Large intestine (tissue), 3 donors: ENCODE measurements around the gene PRSS53. TPM values are rescaled to one million over a fixed set of nuclear protein-coding genes. Genes with fewer than 3 reads are reported as not detected.

Experiments used
- DNase-seq, 2 donors: peaks; one replicate each; pipeline versions ENCODE4 v3.0.0 to v3.0.0-alpha.2; 2013
- H3K27ac ChIP-seq: one replicate; pipeline ENCODE4 v1.5.1; 2013; ENCODE audit warnings: low read length
- H3K27me3 ChIP-seq: 2 replicates; pipeline ENCODE4 v1.6.1; 2013; ENCODE audit warnings: low read length; ENCODE audit not compliant: control insufficient read depth, insufficient read depth
- H3K36me3 ChIP-seq: 2 replicates; pipeline ENCODE4 v1.6.1; 2013; ENCODE audit warnings: low read length; ENCODE audit not compliant: control insufficient read depth, insufficient read depth
- H3K4me1 ChIP-seq: one replicate; pipeline ENCODE4 v1.6.1; 2013; ENCODE audit warnings: low read length; ENCODE audit not compliant: control insufficient read depth, insufficient read depth
- H3K4me3 ChIP-seq: one replicate; pipeline ENCODE4 v1.5.1; 2013; ENCODE audit warnings: low read length
- H3K9me3 ChIP-seq: one replicate; pipeline ENCODE4 v1.6.1; 2013; ENCODE audit warnings: mild to moderate bottlenecking, low read depth, low read length, moderate library complexity; ENCODE audit not compliant: control insufficient read depth
- WGBS: methylation state at CpG from one replicate; pipeline ENCODE4 v1.1.5; 2013; ENCODE audit warnings: low lambda C conversion rate; ENCODE audit not compliant: insufficient coverage; 5-methylcytosine and 5-hydroxymethylcytosine counted together
- polyA plus RNA-seq: library from polyadenylated mRNA; unstranded; fragments of 120-200 nt; gene quantifications from one replicate; pipeline ENCODE4 v1.2.1, GENCODE V29; 2013

The PRSS53 gene
- polyA plus RNA-seq, 1 donor: 1.8 TPM

DNA sequence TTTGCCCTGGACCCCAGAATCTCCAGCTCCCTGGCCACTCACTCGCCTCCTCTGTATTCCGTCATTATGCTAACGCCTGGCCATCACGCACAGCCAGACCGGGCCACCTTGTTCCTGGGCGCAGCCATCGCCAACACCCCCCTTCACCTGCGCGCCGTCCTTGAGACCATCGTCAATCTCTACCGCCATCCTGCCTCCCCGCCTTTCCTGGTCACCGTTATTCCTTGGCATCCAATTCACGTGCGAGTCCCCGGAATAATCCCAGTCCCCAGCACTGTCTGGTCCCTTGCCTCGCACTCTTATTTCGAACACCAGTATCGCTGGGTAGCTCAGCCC lies 5.3 kb upstream of the PRSS53 start:
- peaks cover 8% of the 10 kb centered on the region for H3K4me1 ChIP-seq
- H3K27me3 ChIP-seq: no peaks in the 10 kb centered on the region
- peaks cover 5% of the 10 kb centered on the region for H3K9me3 ChIP-seq
- no peak for DNase-seq
- peaks cover 11% of the 10 kb centered on the region for H3K36me3 ChIP-seq
- WGBS: no CpG with 5 or more reads among the region's 20 CpGs
- peak overlapping the region; percentile 88 for H3K27ac ChIP-seq
- peak overlapping the region; percentile 85 for H3K4me3 ChIP-seq

DNA sequence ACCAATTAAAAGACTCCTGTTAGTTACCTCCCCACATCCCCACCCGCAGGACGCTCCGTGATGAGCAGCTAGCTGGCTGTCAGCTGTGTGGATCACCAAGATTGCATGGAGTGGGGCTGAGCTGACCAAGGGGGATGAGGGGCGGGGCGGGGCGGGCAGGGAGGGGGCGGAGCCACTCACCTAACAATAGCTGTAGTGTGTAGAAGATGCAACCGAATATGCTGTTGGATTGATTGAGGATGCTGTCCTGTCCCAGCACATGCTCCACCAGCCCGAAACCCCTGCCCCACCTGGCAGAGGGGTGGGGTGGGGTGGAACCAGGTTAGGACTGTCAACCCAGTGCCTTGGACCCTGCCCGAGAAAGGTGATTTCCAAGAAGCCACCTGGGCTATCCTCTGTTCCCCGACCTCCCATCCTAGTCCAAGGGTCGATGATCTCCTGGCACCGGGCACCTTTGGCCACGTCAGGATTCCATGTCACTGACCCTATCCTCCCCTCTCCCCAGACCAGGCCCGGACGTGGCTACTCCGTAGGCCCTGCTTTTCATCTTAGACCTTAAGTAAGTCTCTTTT lies 4.5 kb upstream of the PRSS53 start:
- no peak overlapping the region for H3K27ac ChIP-seq
- peaks cover 5% of the 10 kb centered on the region for H3K9me3 ChIP-seq
- peak overlapping the region; percentile 85 for H3K4me3 ChIP-seq

DNA sequence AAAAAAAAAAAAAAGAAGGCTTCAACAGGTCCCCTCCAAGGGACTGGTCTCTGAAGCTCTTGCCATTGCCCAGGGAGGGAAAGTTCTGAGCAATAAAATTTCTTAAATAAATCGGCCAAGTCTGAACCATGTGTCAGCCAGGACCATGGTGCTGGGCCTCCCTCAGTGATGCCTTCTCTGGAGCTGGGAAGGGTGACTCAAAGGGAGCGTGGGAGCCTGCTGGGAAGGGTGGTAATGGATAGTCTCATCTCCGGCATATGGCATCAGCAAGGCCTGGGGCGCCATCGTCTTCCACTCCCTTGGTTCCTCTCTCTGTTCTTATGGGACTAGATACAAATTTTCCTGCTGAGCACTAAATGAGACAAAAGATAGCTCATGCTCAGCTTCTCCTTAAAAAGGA lies 3.6 kb upstream of the PRSS53 start:
- DNase-seq: no peak
- peaks cover 5% of the 10 kb centered on the region for H3K9me3 ChIP-seq
- no peaks in the 10 kb centered on the region for H3K27me3 ChIP-seq
- H3K27ac ChIP-seq: no peak overlapping the region
- 80% methylated on average over 1 of the region's 5 CpGs for WGBS
- no peak overlapping the region for H3K4me3 ChIP-seq
- H3K36me3 ChIP-seq: peaks cover 16% of the 10 kb centered on the region
- peaks cover 8% of the 10 kb centered on the region for H3K4me1 ChIP-seq

More for the DNA sequence above, 4.5 kb upstream of the PRSS53 start:
- peak in 1 of 2 donors; percentile 48 for DNase-seq
- peaks cover 13% of the 10 kb centered on the region for H3K36me3 ChIP-seq
- H3K4me1 ChIP-seq: peaks cover 8% of the 10 kb centered on the region
- H3K27me3 ChIP-seq: no peaks in the 10 kb centered on the region
- no CpG with 5 or more reads among the region's 17 CpGs for WGBS

DNA sequence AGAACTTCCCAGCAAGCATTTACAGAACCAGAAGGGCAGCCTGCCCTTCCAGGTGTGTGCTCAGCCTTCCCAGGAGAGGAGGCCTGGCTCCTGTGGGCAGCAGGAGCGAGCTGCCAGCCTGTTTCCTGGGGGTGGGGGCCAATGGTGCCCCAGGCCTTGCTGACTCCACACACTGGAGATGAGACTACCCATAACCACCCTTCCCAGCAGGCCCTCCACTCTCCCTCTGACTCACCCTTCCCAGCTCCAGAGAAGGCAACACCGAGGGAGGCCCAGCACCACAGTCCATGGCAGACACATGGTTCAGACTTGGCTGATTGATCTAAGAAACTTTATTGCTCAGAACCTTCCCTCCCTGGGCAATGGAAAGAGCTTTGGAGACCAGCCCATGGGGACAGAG lies 1.8 kb upstream of the PRSS53 start:
- Histone ChIP-seq H3K36me3 (peaks cover 16% of the 10 kb centered on the region), H3K4me3 (no peak overlapping the region), H3K27me3 (no peaks in the 10 kb centered on the region), H3K27ac (no peak overlapping the region), H3K9me3 (peaks cover 5% of the 10 kb centered on the region), H3K4me1 (peaks cover 8% of the 10 kb centered on the region)
- no peak for DNase-seq
- no CpG with 5 or more reads among the region's 2 CpGs for WGBS

DNA sequence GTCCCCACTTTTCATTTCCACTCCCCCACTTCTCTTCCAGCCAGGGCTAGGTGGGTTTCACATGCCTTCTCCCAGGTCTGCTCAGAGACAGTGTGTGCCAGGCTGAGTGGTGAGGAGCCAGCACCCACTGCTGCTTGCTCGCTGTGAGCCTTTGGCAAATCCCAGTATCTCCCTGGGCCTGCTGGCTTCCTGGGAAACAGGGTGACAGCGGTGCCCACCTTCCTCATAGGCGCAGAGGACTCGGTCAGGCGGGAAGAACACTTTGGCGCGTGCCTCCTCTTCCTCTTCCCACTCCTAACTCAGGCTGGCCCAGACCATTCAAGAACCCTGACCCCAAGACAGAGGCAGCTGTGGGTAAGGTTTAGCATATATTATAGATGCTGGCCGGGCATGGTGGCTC lies 456 bp upstream of the PRSS53 start:
- WGBS: no CpG with 5 or more reads among the region's 8 CpGs
- DNase-seq: no peak
- no peak overlapping the region for H3K4me3 ChIP-seq
- no peak overlapping the region for H3K27ac ChIP-seq
- no peaks in the 10 kb centered on the region for H3K9me3 ChIP-seq
- no peaks in the 10 kb centered on the region for H3K27me3 ChIP-seq
- H3K4me1 ChIP-seq: peaks cover 8% of the 10 kb centered on the region
- peaks cover 27% of the 10 kb centered on the region for H3K36me3 ChIP-seq

DNA sequence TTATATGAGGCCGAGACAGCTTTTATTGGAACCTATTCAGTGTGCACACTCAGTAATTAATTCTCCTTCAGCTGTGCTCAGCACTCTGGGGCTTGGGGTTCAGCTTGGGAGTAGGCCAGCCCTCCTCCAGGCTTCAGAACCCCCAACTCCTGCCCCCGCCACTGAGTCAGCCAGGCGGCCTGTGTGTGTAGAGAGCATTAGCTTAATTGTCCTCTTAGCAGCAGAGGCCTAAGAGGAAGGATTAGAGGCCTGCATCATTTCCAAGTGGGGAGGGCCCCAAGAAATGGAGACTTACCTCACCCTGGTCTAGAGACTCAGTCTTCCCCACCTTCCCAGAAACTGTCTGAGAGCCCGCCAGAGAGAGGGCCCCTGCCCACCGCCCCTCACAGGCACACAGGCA lies 772 bp downstream of the PRSS53 start:
- H3K9me3 ChIP-seq: no peaks in the 10 kb centered on the region
- WGBS: no CpG with 5 or more reads among the region's 5 CpGs
- H3K4me1 ChIP-seq: no peaks in the 10 kb centered on the region
- peaks cover 34% of the 10 kb centered on the region for H3K36me3 ChIP-seq
- H3K4me3 ChIP-seq: no peak overlapping the region
- DNase-seq: no peak
- H3K27me3 ChIP-seq: no peaks in the 10 kb centered on the region
- H3K27ac ChIP-seq: no peak overlapping the region

DNA sequence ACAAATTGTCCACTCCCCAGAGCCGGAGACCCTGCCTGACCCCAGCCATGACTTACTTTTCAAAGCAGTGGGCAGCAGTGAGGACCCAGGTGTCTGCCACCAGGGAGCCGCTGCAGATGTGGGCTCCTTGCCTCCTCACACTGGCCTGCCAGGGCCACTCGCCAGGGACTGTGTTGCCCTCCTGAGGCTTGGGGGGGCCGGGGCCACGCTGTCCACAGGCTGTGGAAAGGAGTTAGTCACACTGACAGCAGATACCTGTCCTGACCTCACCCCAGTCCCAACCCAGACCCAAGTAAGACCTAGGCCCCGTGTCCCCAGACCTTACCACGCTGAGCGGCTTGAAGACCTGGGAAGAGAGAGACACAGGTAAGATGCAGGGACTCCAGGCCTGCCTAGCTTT lies 1.3 kb downstream of the PRSS53 start:
- WGBS: no CpG with 5 or more reads among the region's 8 CpGs
- Histone ChIP-seq H3K4me3 (no peak overlapping the region), H3K4me1 (no peaks in the 10 kb centered on the region), H3K27ac (no peak overlapping the region), H3K9me3 (no peaks in the 10 kb centered on the region), H3K36me3 (peaks cover 38% of the 10 kb centered on the region), H3K27me3 (no peaks in the 10 kb centered on the region)
- no peak for DNase-seq

DNA sequence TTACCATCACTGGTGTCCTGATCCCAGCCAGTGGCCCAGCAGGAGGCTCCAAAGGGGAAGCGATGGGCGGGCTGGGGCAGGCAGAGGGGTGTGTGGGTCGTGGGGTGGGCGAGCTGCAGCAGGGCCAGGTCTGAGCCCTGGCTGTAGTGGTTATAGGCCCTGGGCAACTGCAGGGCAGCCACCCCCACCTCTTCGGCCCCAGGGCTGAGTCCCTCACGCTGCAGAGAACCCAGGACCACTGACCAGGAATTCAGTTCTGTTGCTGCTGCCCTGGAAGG lies 2.2 kb downstream of the PRSS53 start:
- Histone ChIP-seq H3K4me3 (no peak overlapping the region), H3K36me3 (peaks cover 47% of the 10 kb centered on the region), H3K27ac (no peak overlapping the region), H3K9me3 (no peaks in the 10 kb centered on the region), H3K27me3 (no peaks in the 10 kb centered on the region), H3K4me1 (no peaks in the 10 kb centered on the region)
- no CpG with 5 or more reads among the region's 6 CpGs for WGBS
- no peak for DNase-seq

DNA sequence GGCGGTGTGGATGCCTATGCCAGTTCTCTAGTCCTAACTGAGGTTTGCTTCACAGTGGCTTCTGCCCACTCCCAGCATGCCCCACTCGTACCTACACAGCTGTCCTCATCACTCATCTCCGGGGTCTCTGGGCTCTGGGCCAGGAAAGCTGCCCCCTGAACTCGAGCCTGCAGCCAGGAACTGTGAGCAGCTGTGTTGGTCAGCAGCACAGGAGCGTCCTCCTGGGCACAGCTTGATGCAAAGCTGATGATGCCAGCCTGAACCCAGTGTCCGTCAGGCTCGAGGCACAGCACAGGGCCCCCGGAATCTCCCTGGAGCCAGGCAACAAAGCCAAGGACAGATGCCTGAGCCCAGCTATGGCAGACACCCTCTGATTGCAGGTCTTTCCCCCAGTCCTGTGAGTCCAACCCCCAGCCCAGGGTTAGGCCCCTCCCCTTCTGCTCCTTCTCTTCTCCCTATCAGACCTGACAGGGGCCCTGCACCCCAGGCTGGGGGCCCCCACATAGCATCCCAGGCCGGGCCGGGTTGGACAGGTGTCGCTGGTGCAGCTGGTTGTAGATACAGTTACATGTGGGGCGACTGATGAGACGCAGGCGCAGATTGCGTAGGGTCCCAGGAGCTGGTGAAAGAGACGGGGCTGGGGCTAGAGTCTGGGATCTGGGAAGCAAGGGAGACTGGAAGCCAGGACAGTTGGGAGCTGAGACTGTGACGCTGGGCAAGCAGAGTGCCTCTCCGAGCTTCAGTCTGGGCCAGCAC lies 2.7 kb downstream of the PRSS53 start:
- no peak overlapping the region for H3K27ac ChIP-seq
- H3K4me1 ChIP-seq: no peaks in the 10 kb centered on the region
- H3K27me3 ChIP-seq: no peaks in the 10 kb centered on the region
- no peaks in the 10 kb centered on the region for H3K9me3 ChIP-seq
- H3K4me3 ChIP-seq: no peak overlapping the region
- H3K36me3 ChIP-seq: peaks cover 49% of the 10 kb centered on the region
- DNase-seq: no peak
- WGBS: 93% methylated on average over 5 of the region's 18 CpGs

DNA sequence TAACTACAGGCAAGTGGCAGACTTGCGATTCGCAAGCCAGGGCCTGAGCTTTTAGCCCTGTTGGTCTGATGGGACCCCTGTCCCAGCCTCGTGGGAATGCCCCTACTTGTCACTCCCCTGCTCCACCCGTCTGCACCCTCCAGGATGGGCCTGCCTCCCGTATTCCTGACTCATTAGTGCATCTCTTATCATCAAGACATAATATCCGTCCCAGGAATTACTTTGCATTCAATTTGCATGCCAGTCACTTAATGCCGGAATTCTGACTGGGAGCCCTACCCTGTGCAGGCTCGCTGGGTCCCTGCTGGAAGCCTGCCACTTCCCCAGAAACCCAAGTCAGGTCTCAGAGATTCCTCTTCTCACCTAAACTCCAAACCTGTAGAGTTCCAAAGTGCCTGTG lies 3.3 kb downstream of the PRSS53 start:
- Histone ChIP-seq H3K27ac (no peak overlapping the region), H3K4me3 (no peak overlapping the region), H3K36me3 (peaks cover 49% of the 10 kb centered on the region), H3K9me3 (no peaks in the 10 kb centered on the region), H3K27me3 (no peaks in the 10 kb centered on the region), H3K4me1 (no peaks in the 10 kb centered on the region)
- DNase-seq: no peak
- 67% methylated on average over 1 of the region's 8 CpGs for WGBS
